Spleen (tissue), 7 donors: ENCODE data around the gene FAM76B.

Experiments used
- POLR2AphosphoS5 ChIP-seq, 3 donors: sonication (generic); formaldehyde crosslinking; IDR thresholded peaks; one replicate each; pipeline ENCODE4 v1.5.1; 2017; ENCODE audit warnings: antibody characterized with exemption in 3 of 3
- TF ChIP-seq, protein P1 (sequence below), 11 experiments: fragments of 200-600 bp in 7 of 11; fragments of 450-650 bp in 4 of 11; sonication (generic) in 4 of 11; IDR thresholded peaks in 8 of 11; conservative IDR thresholded peaks in 3 of 11; 1 replicate in 7 of 11; 2 replicates in 4 of 11; pipeline versions ENCODE4 v1.4.0 to v1.8.0; 2016 to 2021; ENCODE audit warnings: antibody characterized with exemption in 11 of 11, inconsistent platforms in 4 of 11, mild to moderate bottlenecking in 1 of 11
- donor health status: DM: no; HTN: no; CAD: no; lungs with moderate emphysema.
- donor health status: DM: no; HTN: no; CAD: no.
- donor health status: DM: no; HTN: no; CAD: no.

DNA sequence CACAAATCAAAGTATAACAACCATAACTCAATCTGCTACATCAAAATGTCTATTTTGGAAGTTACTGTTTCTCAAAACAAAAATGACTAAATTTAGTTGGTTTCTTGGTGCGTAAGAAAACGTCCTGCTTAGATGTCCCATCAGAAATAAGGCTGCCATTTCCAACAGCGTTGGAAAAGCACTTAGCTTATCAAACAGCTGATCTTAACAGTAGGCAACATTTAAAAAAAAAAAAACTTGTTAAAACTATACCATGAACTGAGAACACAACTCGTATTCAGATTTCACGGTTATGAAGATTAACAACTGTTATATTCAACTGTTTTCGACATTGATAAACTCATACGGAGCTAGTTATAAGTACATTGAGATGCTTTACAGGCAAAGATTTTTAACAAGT, 3.1 kb upstream of the FAM76B start:
- TF ChIP-seq, protein P1, sequence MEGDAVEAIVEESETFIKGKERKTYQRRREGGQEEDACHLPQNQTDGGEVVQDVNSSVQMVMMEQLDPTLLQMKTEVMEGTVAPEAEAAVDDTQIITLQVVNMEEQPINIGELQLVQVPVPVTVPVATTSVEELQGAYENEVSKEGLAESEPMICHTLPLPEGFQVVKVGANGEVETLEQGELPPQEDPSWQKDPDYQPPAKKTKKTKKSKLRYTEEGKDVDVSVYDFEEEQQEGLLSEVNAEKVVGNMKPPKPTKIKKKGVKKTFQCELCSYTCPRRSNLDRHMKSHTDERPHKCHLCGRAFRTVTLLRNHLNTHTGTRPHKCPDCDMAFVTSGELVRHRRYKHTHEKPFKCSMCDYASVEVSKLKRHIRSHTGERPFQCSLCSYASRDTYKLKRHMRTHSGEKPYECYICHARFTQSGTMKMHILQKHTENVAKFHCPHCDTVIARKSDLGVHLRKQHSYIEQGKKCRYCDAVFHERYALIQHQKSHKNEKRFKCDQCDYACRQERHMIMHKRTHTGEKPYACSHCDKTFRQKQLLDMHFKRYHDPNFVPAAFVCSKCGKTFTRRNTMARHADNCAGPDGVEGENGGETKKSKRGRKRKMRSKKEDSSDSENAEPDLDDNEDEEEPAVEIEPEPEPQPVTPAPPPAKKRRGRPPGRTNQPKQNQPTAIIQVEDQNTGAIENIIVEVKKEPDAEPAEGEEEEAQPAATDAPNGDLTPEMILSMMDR (IDR thresholded peaks at IDR 0.05 in 8 of 11, conservative IDR thresholded peaks at IDR 0.05 in 3 of 11), result no peak
- no peak for TF ChIP-seq POLR2AphosphoS5 (IDR thresholded peaks at IDR 0.05)
